ENCODE results near the gene ANAPC1.
"Not testable (repeated sequence)": the region's sequence is repeated elsewhere in the genome, so short reads cannot be mapped to it uniquely, and the experiment has no call there.

- TF ChIP-seq EZH2 (IDR thresholded peaks at IDR 0.05; ENCODE audit: borderline replicate concordance, low read length); CTCF (IDR thresholded peaks at IDR 0.05; ENCODE audit: low read length): not testable (repeated sequence)
Measured at GRCh38 chr2:111744751-111745150, 139.2 kb downstream of the ANAPC1 start.
